HG03039 (cell line): ENCODE results near the gene FUT6.

ENCODE experiments used
- ATAC-seq: cut with Tn5 transposase; IDR thresholded peaks from one replicate; pipeline ENCODE4 v1.9.1; 2021; ENCODE audit warnings: mild to moderate bottlenecking, moderate library complexity; ENCODE audit not compliant: unreplicated experiment

Gene FUT6

DNA sequence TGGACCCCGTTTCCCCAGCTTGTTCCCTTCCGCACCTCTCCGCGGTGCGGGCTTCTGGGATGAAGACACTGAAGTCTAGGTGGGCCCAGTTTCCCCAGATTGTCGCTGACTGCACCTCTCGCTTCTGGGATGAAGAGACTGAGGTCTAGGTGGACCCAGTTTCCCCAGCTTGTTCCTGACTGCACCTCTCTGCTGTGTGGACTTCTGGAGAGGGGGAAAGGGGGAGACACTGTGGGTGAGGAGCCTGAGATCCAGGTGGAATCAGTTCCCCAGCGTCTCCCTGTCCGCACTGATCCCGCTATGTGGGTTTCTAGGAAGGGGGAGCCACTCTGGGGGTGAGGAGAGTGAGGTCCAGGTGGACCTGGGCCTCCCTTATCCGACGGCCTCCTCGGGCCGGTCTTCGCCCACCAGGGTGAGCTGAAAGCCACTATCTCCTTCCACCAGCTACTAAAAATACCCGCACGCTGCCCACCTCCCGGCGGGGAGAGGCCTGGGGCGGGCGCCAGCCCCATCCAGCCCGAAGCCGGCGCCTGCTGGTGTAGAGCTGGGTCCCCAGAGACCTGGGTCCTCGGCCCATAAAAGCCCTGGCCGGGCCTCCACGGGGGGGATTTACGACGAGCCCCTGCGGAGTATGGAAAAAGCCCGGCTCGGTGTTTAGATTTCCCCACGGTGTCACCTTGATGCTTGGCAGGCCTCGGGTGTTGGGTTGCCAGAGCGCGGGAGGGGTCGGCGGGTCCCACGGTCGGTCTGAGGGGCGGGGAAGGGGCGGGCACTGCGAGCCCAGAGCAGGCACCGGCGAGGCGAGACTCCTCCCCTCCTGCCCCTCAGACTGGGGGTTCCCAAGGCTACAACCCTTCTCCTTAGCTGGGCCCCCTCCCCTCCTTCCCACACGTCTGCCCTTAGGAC, 10.6 kb downstream of the FUT6 start:
- no peak for ATAC-seq

DNA sequence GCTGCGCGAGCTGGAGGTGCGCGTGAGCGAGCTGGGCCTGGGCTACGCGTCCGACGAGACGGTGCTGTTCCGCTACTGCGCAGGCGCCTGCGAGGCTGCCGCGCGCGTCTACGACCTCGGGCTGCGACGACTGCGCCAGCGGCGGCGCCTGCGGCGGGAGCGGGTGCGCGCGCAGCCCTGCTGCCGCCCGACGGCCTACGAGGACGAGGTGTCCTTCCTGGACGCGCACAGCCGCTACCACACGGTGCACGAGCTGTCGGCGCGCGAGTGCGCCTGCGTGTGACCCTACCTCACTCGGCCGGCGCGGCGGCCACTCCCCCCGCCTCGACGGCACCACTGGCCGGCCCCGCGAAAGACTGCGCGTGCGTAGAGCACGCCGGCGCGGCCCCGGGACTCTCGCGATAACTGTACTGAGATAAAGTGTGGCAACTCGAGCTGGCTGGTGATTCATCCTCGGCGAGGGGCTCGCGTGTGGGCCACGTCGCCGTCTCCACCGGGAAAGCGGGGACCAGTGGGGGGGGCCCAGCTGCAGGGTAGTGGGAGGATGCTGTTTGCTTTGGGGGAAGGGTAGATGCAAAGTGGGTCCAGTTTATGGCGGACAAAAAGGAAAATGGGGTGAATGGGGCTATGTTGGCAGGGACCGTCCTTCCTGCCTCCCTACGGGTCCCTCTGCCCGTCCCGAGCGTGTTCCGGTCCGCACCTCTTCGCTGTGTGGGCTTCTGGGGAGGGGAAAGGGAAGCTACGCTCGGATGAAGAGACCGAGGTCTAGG, 11.4 kb downstream of the FUT6 start:
- ATAC-seq, result peak; percentile 55

DNA sequence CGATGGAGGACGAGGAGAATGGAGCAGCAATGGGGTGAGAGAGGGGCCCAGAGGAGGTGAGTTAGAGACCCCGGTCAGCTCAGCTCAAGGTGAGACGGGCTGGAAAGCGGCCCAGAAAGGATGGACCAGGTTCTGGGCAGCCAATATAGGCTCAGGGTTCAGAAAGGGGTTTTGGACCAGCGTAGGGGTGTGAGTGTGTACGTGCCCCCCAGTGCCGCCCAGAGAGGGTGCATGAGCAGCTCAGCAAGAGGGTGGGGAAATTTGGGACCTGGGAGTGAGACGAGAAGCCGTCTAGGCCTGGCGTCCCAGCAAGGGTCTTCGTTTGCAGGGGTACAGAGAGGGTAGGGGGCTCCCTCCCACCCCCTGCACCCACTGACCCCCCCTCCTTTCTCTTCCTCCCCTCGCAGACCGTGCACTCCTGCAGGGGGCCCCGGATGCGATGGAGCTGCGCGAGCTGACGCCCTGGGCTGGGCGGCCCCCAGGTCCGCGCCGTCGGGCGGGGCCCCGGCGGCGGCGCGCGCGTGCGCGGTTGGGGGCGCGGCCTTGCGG, 12.1 kb downstream of the FUT6 start:
- ATAC-seq, result no peak

DNA sequence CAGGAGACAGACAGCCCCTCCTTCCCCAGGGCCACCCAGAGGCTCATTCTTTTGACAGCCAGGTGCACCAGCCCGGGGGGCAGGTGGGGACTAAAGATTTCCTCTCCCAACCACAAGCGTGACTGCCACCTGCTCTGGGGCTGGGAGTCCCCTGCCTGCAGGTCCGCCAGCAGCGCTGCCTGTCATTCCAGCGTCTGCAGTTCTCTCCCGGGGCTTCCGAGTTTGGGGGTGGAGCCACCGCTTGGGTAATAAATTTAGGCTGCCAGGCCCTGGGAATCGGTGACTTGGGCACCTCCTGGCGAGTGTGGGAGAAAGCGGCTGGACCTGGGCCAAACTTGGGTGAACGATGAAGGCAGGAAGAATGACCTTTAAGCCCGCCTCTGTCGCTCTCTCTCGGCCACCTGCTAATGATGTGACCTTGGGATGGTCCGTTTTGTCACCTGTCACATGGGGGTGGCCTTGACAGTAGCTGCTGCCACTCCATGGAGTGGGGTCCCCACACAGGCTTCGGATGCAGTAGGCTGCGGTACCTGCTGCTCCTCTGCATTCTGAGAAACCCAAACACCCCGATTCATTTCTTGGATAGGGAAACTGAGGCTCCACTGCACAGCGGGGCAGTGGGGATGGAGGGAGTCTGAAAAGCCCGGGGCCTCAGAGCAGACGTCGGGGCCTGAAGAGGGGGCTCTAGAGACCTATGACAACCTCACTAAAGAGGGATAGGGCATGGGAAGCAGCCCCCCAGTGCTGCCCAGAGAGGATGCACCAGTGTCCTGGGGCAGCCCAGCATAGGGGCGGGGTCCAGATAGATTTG, 12.8 kb downstream of the FUT6 start:
- no peak for ATAC-seq

DNA sequence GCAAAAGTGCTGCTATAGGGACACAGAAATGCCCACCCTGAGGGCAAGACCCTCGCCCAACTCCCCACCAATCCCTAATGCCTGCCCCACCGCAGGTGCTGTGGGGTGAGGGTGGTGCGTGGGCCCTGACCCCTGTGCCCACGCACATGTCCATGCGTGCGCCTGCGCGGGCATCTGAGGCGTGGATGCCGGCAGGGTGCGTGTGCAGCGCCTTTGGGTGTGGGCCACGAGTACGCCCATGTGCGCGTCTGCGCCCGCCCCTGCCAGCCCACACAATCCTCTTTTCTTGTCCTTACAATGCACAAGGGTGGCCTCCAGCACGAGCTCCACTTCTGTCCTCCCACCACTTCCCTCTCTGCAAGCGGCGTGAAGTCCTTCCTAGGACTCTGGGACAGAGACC, 14.3 kb downstream of the FUT6 start:
- no peak for ATAC-seq

DNA sequence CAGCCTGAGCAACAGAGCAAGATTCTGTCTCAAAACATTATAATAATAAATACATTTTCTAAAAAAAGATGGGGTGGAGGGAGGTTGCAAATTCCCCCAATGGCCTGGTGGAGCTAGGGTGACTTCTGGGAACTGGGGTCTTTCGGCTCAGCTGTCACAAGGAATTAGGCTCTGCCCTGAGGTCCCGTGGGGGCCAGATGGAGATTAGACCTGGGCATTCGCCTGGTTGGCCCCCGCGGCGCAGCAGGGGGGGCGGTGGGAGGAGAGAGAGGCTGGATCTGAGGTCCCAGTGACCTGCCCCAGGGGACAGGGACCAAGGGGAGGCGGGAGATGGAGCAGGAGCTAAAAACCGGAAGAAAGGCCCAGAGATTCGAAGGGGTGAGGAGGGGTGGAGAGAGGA, 14.8 kb downstream of the FUT6 start:
- ATAC-seq, result no peak

DNA sequence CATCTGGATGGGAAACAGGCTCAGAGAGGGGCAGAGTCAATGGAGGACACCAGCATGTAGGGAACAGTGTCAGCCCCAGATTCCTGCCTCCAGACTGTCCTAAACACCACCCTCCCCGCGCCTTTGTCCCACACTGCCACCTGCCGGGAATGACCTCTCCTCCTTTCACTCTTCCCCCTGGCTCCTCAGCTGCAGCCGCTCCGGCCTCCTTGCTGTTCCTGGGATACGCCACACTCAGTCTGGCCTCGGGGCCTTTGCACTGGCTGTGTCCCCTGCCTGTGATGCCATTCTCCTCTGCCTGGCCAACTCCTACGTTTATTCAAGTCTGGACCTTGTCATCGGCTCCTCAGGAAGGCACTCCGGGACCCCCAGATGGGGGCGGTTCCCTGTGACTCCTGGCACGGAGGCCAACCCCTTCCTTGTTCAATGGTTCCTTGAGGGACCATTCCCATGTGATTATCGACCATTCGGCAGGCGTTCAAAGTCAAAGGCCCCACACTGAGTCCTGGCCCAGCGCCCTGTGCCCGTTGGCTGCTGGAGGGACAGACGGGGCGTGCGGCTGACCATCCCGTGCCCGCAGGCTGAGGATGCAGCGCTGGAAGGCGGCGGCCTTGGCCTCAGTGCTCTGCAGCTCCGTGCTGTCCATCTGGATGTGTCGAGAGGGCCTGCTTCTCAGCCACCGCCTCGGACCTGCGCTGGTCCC, 15.8 kb downstream of the FUT6 start:
- no peak for ATAC-seq

DNA sequence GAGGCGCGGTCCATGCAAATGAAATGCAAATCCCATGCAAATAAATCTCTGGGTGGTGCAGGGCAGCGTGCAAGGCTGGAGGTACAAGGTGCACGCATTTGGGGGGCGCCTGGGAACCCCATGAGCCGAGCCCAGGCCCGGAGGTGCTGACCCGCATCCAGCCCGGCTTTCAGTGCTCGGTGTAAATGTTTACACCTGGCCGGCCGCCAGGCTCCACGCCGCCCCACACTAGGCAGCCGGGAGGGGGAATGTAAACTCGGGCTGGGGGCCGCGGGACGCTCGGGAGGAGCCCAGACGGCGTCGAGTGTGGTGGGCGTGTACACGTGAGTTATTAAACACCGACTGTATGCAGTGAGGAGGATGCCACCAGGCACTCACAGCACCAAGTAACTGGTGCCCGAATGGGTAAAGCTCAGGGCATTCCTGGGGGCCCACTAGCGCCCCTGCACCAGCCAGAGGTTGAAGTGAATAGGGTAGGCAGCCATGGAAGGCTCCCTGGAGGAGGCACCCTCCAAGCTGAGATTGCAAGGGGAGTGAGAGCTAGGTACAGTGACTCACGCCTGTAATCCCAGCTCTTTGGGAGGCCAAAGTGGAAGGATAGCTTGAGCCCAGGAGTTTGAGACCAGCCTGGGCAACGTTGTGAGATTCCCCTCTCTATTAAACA, 17.2 kb downstream of the FUT6 start:
- ATAC-seq, result no peak

DNA sequence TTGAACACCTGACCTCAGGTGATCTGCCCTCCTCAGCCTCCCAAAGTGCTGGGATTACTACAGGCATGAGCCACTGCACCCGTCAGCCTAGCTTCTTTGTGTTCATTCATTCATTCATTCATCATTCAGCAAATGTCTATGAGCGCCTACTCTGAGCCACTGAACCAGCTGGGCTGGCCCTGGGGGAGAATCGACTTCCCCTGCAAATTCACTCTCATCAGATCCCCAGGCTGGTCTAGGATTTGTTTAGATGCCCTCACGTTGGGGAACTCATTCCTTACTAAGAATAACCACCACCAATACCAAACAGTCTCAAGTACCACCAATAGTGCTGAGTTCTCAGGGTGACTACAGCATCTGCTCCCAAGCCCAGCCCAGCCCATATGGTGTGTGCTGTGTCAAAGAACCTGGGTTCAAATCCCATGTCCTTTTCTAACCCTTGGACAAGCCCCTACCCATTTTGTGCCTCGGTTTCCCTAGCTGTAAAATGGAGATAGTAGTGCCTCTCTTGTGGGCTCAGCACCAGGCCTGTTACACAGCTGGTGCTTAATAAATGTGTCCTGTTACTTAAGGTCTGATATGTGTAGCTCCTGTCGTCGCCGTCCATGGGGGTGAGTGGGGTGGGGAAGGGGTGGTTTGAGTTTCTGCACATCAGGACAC, 17.9 kb downstream of the FUT6 start:
- no peak for ATAC-seq

DNA sequence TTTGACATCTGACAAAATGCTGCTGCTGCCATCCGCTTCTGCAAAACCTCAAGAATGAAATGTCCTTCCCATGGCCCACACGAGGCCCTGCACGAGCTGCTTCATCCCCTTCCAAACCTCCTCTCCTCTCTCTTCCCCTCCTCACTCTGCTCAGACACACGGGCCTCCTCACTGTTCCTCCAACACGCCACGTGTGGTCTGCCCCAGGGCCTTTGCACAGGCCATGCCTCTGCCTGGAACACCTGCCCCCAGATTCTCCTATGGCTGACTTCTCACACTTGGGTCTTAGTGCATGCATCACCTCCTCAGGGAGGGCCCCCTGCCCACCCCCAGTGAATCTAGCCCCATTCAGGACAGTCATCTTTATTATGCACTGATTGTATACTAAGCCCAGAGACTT, 18.7 kb downstream of the FUT6 start:
- no peak for ATAC-seq

DNA sequence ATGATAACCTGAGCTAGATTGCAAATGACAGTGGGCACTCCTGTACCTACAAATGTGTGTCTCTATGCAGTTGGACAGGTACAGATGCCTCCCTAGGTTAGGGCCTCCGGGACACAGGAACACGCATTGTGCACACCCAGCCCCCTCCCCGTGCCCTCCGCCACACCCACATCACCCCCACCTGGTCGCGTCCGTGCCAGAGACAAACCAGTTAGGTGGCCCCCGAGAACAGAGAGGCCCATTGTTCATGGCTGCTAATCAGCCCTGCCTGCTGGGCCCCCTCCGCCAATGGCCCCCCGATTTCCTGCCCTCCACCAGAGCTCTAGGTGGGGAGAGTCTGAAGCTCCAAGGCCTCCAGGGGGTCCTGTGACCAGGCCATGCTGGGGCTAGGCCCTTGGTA, 20.9 kb downstream of the FUT6 start:
- ATAC-seq, result no peak

DNA sequence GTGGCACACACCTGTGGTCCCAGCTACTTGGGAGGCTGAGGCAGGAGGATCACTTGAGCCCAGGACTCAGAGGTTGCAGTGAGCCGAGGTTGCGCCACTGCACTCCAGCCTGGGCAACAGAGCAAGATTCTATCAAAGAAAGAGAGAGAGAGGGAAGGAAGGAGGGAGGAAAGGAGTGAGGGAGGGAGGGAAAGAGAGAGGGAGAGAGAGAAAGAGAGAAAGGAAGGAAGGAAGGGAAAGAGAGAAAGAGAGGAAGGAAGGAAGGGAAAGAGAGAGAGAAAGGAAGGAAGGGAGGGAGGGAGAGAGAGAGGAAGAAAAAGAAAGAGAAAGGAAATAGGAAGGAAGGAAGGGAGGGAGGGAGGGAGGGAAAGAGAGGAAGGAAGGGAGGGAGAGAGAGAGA, 22.3 kb downstream of the FUT6 start:
- no peak for ATAC-seq

DNA sequence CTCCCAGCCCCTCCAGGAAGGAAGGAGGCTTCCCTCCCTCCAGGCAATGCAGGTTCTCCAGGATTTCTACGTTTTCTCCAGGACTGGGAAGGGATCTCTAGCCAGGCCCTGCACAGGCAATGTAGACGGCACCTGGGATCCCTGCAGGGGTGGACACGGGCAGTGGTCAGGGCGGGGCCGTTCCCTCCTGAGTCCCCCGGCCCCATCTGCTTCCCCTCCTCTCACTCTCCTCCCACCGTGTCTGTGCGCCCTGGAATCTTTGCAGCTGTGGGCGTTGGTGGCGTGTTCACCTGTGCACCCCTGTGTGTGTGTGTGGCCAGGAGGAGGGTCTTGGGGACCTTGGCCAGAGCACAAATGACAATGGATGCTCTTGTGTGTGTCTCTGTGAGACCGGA, 24.7 kb downstream of the FUT6 start:
- no peak for ATAC-seq

DNA sequence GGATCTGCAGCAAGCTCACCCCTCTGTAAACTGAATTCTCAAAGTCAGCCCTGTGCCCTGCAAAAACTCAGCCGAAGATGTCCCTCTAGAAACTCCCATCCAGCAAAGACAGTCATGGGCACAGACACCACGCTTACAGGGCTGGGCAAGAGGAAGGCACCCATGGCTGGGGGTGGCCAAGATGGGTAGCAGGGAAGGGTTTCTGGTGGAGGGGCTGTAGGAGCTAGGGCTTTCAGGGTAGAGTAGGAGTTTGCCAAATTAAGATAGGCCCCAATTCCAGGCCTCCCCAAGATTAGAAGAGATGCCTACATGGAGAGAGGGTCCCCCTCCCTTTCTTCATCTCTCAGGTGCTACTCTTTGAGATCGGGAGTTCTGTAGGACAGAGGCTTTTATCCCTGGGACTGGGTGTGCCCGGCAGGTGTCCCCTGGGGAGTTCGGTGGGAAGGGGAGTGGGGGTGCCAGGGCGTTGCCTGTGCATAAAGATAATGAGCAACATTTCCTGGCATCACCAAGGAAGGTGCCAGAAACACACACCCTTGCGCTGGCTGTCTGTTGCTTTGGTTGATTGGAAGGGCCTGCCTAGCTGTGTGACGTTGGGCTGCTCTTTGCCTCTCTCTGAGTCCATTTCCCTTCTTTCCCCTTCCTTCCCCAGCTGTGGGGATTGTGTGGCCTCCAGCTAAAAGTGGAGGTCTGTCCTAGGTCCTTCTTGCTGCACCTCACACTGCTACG, 25.2 kb downstream of the FUT6 start:
- no peak for ATAC-seq

DNA sequence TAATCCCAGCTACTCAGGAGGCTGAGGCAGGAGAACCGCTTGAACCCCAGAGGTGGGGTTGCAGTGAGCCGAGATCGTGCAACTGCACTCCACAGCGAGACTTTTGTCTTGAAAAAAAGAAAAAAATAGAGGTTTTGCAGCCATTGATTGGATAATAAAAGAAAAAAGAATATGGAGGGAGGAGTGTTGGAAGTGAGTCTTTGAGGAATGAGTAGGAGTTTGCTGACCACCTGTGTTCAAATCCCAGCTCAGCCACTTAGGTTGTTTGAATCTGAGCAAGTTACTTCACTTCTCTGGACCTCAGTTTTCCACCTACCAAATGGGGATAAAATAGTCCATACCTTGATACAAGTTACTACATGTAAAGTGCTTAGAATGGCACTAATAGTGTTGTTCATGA, 28.4 kb downstream of the FUT6 start:
- no peak for ATAC-seq

DNA sequence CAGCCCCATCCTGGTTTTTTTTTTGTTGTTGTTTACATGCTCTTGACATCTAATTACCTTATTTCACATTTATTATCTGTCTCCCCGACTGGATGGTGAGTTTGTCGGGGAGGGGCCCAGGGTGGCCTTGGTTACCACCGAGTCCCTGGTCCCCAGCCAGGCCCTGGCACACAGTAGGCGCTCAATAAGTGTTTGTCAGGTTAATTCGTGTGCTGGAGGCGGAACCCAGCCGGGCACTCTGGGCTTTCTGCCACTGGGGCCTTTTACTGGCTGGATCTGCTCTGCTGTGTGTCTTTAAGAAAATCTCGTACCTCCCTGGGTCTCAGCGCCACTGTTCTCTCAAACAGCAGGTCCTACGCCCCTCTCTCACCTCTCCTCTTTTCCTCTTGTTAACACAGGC, 30.0 kb downstream of the FUT6 start:
- ATAC-seq, result no peak

DNA sequence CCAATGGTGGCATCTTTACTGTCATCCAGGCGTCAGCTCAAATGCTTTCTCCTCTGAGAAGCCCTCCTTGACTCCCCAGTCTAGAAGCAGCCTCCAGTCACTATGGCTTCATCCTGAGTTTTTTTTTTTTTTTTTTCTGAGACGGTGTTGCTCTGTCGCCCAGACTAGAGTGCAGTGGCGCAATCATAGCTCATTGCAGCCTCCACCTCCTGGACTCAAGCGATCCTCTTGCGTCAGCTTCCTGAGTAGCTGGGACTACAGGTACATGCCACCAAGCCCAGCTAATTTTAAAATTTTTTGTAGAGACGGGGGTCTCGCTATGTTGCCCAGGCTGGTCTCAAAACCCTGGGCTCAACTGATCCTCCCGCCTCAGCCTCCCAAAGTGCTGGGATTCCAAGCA, 30.4 kb downstream of the FUT6 start:
- no peak for ATAC-seq

DNA sequence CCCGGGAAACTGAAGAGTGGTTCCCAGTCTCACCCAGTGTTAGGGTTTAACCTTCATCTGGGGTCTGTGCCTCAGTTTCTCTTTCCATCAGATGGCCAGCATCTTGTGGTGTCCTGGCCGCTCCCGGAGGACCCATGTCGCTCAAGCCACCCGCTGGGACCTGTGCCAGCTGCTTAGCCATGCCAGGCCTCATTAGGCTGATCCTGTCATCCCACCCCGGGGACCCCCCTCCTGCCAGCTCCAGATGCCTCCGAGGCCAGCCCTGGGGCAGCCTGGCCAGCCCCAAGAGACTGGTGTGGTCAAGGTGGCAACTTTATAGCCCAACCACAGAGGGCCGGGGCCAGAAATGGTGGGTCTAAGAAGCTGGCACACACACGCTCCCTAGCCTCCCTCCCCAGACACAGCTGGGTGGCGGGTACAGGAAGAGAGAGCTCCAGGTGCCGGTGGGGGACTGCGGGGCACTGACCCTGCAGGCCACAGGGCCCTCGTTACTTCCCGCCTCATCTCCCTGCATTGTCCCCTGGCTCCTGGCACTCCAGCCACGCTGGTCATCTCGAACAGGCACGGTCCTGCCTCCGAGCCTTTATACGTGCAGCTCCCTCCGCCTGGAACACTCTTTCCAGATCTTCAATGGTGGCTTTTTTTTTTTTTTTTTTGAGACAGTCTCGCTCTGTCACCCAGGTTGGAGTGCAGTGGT, 31.2 kb downstream of the FUT6 start:
- no peak for ATAC-seq
